B cell (primary cell): ENCODE results near the gene TPK1.

Source experiments
- EZH2 ChIP-seq: IDR thresholded peaks from 2 replicates; pipeline ENCODE4 v1.6.1; 2012; ENCODE audit warnings: borderline replicate concordance, low read depth, mild to moderate bottlenecking, moderate library complexity, low read length; ENCODE audit not compliant: insufficient read depth, poor library complexity, severe bottlenecking
- TF ChIP-seq, protein P1 (sequence below): fragments of 200-600 bp; IDR thresholded peaks from one replicate; pipeline ENCODE4 v1.8.0; 2022; ENCODE audit warnings: antibody characterized with exemption, mild to moderate bottlenecking

DNA sequence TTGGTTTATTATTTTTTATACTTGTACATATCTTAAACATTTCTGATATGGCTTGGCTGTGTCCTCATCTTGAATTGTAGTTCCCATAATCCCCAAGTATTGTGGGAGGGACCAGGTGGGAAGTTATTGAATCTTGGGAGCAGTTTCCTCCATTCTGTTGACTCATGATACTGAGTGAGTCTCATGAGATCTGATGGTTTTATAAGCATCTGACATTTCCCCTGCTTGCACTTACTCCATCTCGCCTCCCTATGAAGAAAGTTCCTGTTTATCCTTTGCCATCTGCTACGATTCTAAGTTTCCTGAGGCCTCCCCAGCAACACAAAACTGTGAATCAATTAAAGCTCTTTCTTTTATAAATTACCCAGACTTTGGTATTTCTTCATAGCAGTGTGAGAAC lies 207.7 kb downstream of the TPK1 start:
- no peak for TF ChIP-seq EZH2
- TF ChIP-seq, protein P1, sequence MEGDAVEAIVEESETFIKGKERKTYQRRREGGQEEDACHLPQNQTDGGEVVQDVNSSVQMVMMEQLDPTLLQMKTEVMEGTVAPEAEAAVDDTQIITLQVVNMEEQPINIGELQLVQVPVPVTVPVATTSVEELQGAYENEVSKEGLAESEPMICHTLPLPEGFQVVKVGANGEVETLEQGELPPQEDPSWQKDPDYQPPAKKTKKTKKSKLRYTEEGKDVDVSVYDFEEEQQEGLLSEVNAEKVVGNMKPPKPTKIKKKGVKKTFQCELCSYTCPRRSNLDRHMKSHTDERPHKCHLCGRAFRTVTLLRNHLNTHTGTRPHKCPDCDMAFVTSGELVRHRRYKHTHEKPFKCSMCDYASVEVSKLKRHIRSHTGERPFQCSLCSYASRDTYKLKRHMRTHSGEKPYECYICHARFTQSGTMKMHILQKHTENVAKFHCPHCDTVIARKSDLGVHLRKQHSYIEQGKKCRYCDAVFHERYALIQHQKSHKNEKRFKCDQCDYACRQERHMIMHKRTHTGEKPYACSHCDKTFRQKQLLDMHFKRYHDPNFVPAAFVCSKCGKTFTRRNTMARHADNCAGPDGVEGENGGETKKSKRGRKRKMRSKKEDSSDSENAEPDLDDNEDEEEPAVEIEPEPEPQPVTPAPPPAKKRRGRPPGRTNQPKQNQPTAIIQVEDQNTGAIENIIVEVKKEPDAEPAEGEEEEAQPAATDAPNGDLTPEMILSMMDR = no peak
